H1 (cell line): ENCODE data around the gene CATSPERD. TPM values are rescaled to one million over a fixed set of nuclear protein-coding genes. Genes with fewer than 3 reads are reported as not detected.

ENCODE experiments used
- BRCA1 ChIP-seq: IDR thresholded peaks from 2 replicates; pipeline ENCODE4 v1.6.1; 2012; ENCODE audit warnings: low read depth, low read length, improper control_type of control experiment
- SIN3A ChIP-seq, 2 experiments: IDR thresholded peaks in 1 of 2; conservative IDR thresholded peaks in 1 of 2; 2 replicates each; pipeline ENCODE4 v1.6.1; 2011 to 2012; ENCODE audit warnings: low read length in 2 of 2, improper control_type of control experiment in 1 of 2, low read depth in 1 of 2, mild to moderate bottlenecking in 1 of 2
- polyA plus RNA-seq, 7 experiments: library from polyadenylated mRNA; depleted of rRNA in 3 of 7; stranded (reverse) in 5 of 7; unstranded in 2 of 7; fragments of >200 nt in 5 of 7; fragments of 200-250 nt in 2 of 7; gene quantifications; 1 replicate in 5 of 7; 2 replicates in 1 of 7; 4 replicates in 1 of 7; pipeline versions ENCODE4 v1.2.1 to v1.2.3, GENCODE V29; 2011 to 2013; ENCODE audit warnings: missing spikeins in 2 of 7, mixed read lengths in 2 of 7
- total RNA-seq: library from RNA; stranded (reverse); fragmentation: NEBNext Ultra II Directional; extraction: Animal tissue kit (Norgen Biotek cat#: 25700); gene quantifications from 2 replicates; pipeline ENCODE4 v1.2.1, GENCODE V29; 2021
- TF ChIP-seq, protein P1 (sequence below): fragments of 300-600 bp; sonication (generic); IDR thresholded peaks from 2 replicates; pipeline ENCODE4 v1.7.1; 2012; ENCODE audit warnings: low read length, moderate library complexity, mild to moderate bottlenecking, inconsistent platforms; ENCODE audit not compliant: insufficient replicate concordance

CATSPERD gene
- total and polyA plus RNA-seq, 2 of the 8 experiments (the other 6 are each of a cell fraction or from before 2014, with no cell fraction given): 0.12 TPM; not detected in 1

- TF ChIP-seq, protein P1, sequence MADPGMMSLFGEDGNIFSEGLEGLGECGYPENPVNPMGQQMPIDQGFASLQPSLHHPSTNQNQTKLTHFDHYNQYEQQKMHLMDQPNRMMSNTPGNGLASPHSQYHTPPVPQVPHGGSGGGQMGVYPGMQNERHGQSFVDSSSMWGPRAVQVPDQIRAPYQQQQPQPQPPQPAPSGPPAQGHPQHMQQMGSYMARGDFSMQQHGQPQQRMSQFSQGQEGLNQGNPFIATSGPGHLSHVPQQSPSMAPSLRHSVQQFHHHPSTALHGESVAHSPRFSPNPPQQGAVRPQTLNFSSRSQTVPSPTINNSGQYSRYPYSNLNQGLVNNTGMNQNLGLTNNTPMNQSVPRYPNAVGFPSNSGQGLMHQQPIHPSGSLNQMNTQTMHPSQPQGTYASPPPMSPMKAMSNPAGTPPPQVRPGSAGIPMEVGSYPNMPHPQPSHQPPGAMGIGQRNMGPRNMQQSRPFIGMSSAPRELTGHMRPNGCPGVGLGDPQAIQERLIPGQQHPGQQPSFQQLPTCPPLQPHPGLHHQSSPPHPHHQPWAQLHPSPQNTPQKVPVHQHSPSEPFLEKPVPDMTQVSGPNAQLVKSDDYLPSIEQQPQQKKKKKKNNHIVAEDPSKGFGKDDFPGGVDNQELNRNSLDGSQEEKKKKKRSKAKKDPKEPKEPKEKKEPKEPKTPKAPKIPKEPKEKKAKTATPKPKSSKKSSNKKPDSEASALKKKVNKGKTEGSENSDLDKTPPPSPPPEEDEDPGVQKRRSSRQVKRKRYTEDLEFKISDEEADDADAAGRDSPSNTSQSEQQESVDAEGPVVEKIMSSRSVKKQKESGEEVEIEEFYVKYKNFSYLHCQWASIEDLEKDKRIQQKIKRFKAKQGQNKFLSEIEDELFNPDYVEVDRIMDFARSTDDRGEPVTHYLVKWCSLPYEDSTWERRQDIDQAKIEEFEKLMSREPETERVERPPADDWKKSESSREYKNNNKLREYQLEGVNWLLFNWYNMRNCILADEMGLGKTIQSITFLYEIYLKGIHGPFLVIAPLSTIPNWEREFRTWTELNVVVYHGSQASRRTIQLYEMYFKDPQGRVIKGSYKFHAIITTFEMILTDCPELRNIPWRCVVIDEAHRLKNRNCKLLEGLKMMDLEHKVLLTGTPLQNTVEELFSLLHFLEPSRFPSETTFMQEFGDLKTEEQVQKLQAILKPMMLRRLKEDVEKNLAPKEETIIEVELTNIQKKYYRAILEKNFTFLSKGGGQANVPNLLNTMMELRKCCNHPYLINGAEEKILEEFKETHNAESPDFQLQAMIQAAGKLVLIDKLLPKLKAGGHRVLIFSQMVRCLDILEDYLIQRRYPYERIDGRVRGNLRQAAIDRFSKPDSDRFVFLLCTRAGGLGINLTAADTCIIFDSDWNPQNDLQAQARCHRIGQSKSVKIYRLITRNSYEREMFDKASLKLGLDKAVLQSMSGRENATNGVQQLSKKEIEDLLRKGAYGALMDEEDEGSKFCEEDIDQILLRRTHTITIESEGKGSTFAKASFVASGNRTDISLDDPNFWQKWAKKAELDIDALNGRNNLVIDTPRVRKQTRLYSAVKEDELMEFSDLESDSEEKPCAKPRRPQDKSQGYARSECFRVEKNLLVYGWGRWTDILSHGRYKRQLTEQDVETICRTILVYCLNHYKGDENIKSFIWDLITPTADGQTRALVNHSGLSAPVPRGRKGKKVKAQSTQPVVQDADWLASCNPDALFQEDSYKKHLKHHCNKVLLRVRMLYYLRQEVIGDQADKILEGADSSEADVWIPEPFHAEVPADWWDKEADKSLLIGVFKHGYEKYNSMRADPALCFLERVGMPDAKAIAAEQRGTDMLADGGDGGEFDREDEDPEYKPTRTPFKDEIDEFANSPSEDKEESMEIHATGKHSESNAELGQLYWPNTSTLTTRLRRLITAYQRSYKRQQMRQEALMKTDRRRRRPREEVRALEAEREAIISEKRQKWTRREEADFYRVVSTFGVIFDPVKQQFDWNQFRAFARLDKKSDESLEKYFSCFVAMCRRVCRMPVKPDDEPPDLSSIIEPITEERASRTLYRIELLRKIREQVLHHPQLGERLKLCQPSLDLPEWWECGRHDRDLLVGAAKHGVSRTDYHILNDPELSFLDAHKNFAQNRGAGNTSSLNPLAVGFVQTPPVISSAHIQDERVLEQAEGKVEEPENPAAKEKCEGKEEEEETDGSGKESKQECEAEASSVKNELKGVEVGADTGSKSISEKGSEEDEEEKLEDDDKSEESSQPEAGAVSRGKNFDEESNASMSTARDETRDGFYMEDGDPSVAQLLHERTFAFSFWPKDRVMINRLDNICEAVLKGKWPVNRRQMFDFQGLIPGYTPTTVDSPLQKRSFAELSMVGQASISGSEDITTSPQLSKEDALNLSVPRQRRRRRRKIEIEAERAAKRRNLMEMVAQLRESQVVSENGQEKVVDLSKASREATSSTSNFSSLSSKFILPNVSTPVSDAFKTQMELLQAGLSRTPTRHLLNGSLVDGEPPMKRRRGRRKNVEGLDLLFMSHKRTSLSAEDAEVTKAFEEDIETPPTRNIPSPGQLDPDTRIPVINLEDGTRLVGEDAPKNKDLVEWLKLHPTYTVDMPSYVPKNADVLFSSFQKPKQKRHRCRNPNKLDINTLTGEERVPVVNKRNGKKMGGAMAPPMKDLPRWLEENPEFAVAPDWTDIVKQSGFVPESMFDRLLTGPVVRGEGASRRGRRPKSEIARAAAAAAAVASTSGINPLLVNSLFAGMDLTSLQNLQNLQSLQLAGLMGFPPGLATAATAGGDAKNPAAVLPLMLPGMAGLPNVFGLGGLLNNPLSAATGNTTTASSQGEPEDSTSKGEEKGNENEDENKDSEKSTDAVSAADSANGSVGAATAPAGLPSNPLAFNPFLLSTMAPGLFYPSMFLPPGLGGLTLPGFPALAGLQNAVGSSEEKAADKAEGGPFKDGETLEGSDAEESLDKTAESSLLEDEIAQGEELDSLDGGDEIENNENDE: no peak
- TF ChIP-seq BRCA1: no peak
- TF ChIP-seq SIN3A (conservative IDR thresholded peaks at IDR 0.05 in 1 of 2, IDR thresholded peaks at IDR 0.05 in 1 of 2; ENCODE audit: low read depth in 1 of 2, low read length in 2 of 2): no peak
- TF ChIP-seq, all 59 proteins: peak for 0
Observed at GRCh38 chr19:5773276-5773675, 52.8 kb downstream of the CATSPERD start (continued).
